ENCODE data around the gene ARL15. TPM values are rescaled to one million over a fixed set of nuclear protein-coding genes. Genes with fewer than 3 reads are reported as not detected.

The ARL15 gene
- total and polyA plus RNA-seq, 3 experiments from 2014 or later: 5.6 to 18.8 (median 6.5) TPM

GRCh38 chr5:54278979-54279717, 31.2 kb downstream of the ARL15 start:
- Mint-ChIP-seq H3K36me3 (peaks cover 8 to 19% (median 15%) of the 10 kb centered on the region in 3 donors), H3K9me3 (no peaks in the 10 kb centered on the region), H3K4me1 (peaks cover 14 to 27% (median 24%) of the 10 kb centered on the region in 3 donors), H3K4me3 (no peak overlapping the region), H3K27ac (peak overlapping the region in 1 of 8 donors; percentile 88), H3K27me3 (no peaks in the 10 kb centered on the region)
- no peak overlapping the region for H3K27ac ChIP-seq (ENCODE audit: low read depth, low read length)
- H3K27me3 ChIP-seq (ENCODE audit: insufficient read depth, low read length, poor library complexity, severe bottlenecking): no peaks in the 10 kb centered on the region
- H3K4me3 ChIP-seq (ENCODE audit: low read length): no peak overlapping the region
- no peaks in the 10 kb centered on the region for H3K4me1 ChIP-seq (ENCODE audit: insufficient read depth, low read length)
- ChIA-PET POLR2A (no interaction called here), CTCF (no interaction called here)
- H3K9me3 ChIP-seq (ENCODE audit: low read length): no peaks in the 10 kb centered on the region
- DNase-seq: no peak
- no peaks in the 10 kb centered on the region for H3K36me3 ChIP-seq (ENCODE audit: insufficient read depth, low read length)

DNA sequence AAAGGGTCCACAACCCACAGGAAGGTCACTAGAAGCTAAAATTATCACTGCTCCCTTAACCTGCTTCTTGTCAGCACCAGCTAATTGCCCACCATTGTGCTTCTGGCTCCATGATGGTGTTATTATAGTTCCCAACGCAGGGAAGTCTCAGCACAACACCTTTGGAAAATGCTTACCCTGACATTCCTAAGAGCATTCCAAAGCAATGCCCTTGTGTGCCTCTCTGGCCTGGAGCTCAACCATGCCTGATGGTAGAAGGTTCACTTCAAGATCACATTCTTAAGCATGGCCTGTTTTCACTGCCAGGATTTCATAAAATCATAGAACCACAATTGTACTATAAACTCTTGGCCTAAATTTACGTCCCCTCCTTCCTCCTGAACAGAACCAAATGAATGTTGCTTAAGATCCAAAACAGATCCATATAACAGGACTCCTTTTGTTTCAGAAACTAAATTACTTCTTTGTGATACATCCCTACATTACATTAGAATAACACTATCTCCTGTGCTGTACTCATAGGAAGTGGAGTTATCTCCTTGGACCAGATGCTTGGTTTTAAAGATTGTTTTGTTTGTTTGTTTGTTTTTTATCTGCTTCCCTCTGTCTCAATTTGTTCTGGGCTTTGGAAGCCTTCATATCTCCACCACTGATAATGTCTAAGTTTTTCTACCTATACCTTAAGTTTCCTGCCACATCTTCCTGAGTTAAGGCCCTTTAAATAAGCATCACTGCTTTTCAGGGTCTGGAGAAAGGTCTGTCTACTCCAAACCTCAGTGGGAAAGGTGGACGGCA, 32.1 kb downstream of the ARL15 start:
- no peak overlapping the region for H3K4me3 ChIP-seq (ENCODE audit: low read length)
- H3K27ac Mint-ChIP-seq: no peak overlapping the region
- ChIA-PET POLR2A (no interaction called here), CTCF (no interaction called here)
- peak overlapping the region; percentile 13 for H3K27ac ChIP-seq (ENCODE audit: low read depth, low read length)
- DNase-seq: no peak
- no peaks in the 10 kb centered on the region for H3K9me3 ChIP-seq (ENCODE audit: low read length)
- H3K4me1 ChIP-seq (ENCODE audit: insufficient read depth, low read length): no peaks in the 10 kb centered on the region
- no peaks in the 10 kb centered on the region for H3K9me3 Mint-ChIP-seq
- H3K4me3 Mint-ChIP-seq: no peak overlapping the region
- H3K36me3 ChIP-seq (ENCODE audit: insufficient read depth, low read length): no peaks in the 10 kb centered on the region
- H3K27me3 Mint-ChIP-seq: no peaks in the 10 kb centered on the region
- H3K27me3 ChIP-seq (ENCODE audit: insufficient read depth, low read length, poor library complexity, severe bottlenecking): no peaks in the 10 kb centered on the region
- peaks cover 11 to 19% (median 15%) of the 10 kb centered on the region in 3 donors for H3K36me3 Mint-ChIP-seq
- peaks cover 18 to 36% (median 29%) of the 10 kb centered on the region in 3 donors for H3K4me1 Mint-ChIP-seq

DNA sequence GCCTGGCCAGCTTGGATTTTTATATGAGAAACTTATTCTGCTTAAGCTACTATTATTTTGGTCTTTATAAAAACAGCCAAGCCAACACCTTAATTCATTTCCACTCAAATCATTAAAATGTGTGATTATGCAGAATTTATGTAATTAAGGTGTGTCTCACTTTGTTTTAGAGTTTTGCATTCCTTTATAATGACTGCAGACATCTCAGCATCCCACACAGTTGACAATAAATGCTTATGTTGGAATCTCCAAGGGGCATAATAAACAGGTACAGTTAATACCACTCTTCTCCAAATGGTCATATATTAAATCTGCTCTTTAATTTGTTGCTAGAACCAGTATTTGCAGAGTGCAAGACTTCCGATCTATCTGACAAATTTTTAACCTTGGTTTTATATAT, 34.3 kb downstream of the ARL15 start:
- H3K9me3 Mint-ChIP-seq: no peaks in the 10 kb centered on the region
- H3K27me3 Mint-ChIP-seq: no peaks in the 10 kb centered on the region
- no peaks in the 10 kb centered on the region for H3K27me3 ChIP-seq (ENCODE audit: insufficient read depth, low read length, poor library complexity, severe bottlenecking)
- H3K27ac ChIP-seq (ENCODE audit: low read depth, low read length): no peak overlapping the region
- DNase-seq: no peak
- no peak overlapping the region for H3K4me3 ChIP-seq (ENCODE audit: low read length)
- no peaks in the 10 kb centered on the region for H3K4me1 ChIP-seq (ENCODE audit: insufficient read depth, low read length)
- H3K4me3 Mint-ChIP-seq: no peak overlapping the region
- H3K36me3 ChIP-seq (ENCODE audit: insufficient read depth, low read length): no peaks in the 10 kb centered on the region
- ChIA-PET CTCF (interaction anchor here (1.7 kb wide), 1 partner anchor 18 kb away, joined by 3 read pairs; no protein-coding TSS in a partner anchor), POLR2A (no interaction called here)
- peaks cover 11 to 20% (median 15%) of the 10 kb centered on the region in 3 donors for H3K36me3 Mint-ChIP-seq
- peaks cover 18 to 42% (median 34%) of the 10 kb centered on the region in 3 donors for H3K4me1 Mint-ChIP-seq
- H3K9me3 ChIP-seq (ENCODE audit: low read length): no peaks in the 10 kb centered on the region
- no peak overlapping the region for H3K27ac Mint-ChIP-seq

- no peaks in the 10 kb centered on the region for H3K27me3 ChIP-seq (ENCODE audit: insufficient read depth, low read length, poor library complexity, severe bottlenecking)
- Mint-ChIP-seq H3K36me3 (peaks cover 11 to 18% (median 13%) of the 10 kb centered on the region in 3 donors), H3K4me3 (no peak overlapping the region), H3K9me3 (no peaks in the 10 kb centered on the region), H3K27me3 (no peaks in the 10 kb centered on the region), H3K27ac (peak overlapping the region in 1 of 8 donors; percentile 39), H3K4me1 (peaks cover 18 to 42% (median 34%) of the 10 kb centered on the region in 3 donors)
- POLR2A ChIA-PET: no interaction called here
- H3K36me3 ChIP-seq (ENCODE audit: insufficient read depth, low read length): no peaks in the 10 kb centered on the region
- H3K9me3 ChIP-seq (ENCODE audit: low read length): no peaks in the 10 kb centered on the region
- no peak overlapping the region for H3K4me3 ChIP-seq (ENCODE audit: low read length)
- no peaks in the 10 kb centered on the region for H3K4me1 ChIP-seq (ENCODE audit: insufficient read depth, low read length)
- DNase-seq: no peak
- no peak overlapping the region for H3K27ac ChIP-seq (ENCODE audit: low read depth, low read length)
- CTCF ChIA-PET: interaction anchor here (1.7 kb wide), 1 partner anchor 17 kb away, joined by 3 read pairs; no protein-coding TSS in a partner anchor
These were observed 35.0 kb downstream of the ARL15 start for GRCh38 chr5:54275361-54275760.

GRCh38 chr5:54274944-54275343, 35.4 kb downstream of the ARL15 start:
- ChIA-PET POLR2A (no interaction called here), CTCF (no interaction called here)

DNA sequence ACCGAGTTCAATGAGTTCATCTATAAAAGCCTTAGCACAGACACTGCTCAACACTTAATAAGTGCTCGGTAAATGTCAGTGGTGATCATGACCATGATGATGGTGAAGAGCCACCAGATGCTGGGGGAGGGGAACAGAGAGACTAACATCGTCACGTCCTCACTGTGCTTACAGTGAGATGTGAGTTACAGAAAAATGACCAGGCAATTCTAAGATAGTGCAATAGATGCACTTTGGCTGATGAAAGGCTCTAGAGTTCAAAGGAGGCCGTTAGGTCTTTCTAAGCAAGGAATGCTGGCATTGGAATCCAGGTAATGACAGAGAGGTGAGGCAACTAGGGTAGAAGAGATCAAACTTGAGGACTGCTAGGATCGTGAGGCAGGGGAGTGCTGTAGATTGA, 36.7 kb downstream of the ARL15 start:
- no peak for DNase-seq
- Histone ChIP-seq H3K4me3 (ENCODE audit: low read length) (no peak overlapping the region), H3K36me3 (ENCODE audit: insufficient read depth, low read length) (no peaks in the 10 kb centered on the region), H3K27ac (ENCODE audit: low read depth, low read length) (no peak overlapping the region), H3K27me3 (ENCODE audit: insufficient read depth, low read length, poor library complexity, severe bottlenecking) (no peaks in the 10 kb centered on the region), H3K9me3 (ENCODE audit: low read length) (no peaks in the 10 kb centered on the region), H3K4me1 (ENCODE audit: insufficient read depth, low read length) (no peaks in the 10 kb centered on the region)
- H3K27me3 Mint-ChIP-seq: no peaks in the 10 kb centered on the region
- H3K36me3 Mint-ChIP-seq: peaks cover 2 to 13% (median 7%) of the 10 kb centered on the region in 3 donors
- peaks cover 15 to 36% (median 34%) of the 10 kb centered on the region in 3 donors for H3K4me1 Mint-ChIP-seq
- peak overlapping the region in 1 of 7 donors; percentile 19 for H3K4me3 Mint-ChIP-seq
- no peaks in the 10 kb centered on the region for H3K9me3 Mint-ChIP-seq
- peak overlapping the region in 2 of 8 donors; percentile 31 to 75 for H3K27ac Mint-ChIP-seq
- ChIA-PET POLR2A (no interaction called here), CTCF (no interaction called here)

More at GRCh38 chr5:54274944-54275343, 35.4 kb downstream of the ARL15 start:
- Histone ChIP-seq H3K4me1 (ENCODE audit: insufficient read depth, low read length) (no peaks in the 10 kb centered on the region), H3K9me3 (ENCODE audit: low read length) (no peaks in the 10 kb centered on the region), H3K27ac (ENCODE audit: low read depth, low read length) (no peak overlapping the region), H3K36me3 (ENCODE audit: insufficient read depth, low read length) (no peaks in the 10 kb centered on the region), H3K4me3 (ENCODE audit: low read length) (no peak overlapping the region), H3K27me3 (ENCODE audit: insufficient read depth, low read length, poor library complexity, severe bottlenecking) (no peaks in the 10 kb centered on the region)
- H3K27me3 Mint-ChIP-seq: no peaks in the 10 kb centered on the region
- H3K36me3 Mint-ChIP-seq: peaks cover 8 to 14% (median 10%) of the 10 kb centered on the region in 3 donors
- no peaks in the 10 kb centered on the region for H3K9me3 Mint-ChIP-seq
- H3K4me3 Mint-ChIP-seq: no peak overlapping the region
- peaks cover 15 to 38% (median 34%) of the 10 kb centered on the region in 3 donors for H3K4me1 Mint-ChIP-seq
- peak overlapping the region in 2 of 8 donors; percentile 10 to 39 for H3K27ac Mint-ChIP-seq
- no peak for DNase-seq

- Mint-ChIP-seq H3K27me3 (no peaks in the 10 kb centered on the region), H3K9me3 (no peaks in the 10 kb centered on the region), H3K36me3 (peaks cover 2 to 7% (median 5%) of the 10 kb centered on the region in 3 donors), H3K4me3 (no peak overlapping the region), H3K27ac (no peak overlapping the region), H3K4me1 (peaks cover 11 to 27% (median 24%) of the 10 kb centered on the region in 3 donors)
- H3K9me3 ChIP-seq (ENCODE audit: low read length): no peaks in the 10 kb centered on the region
- H3K27ac ChIP-seq (ENCODE audit: low read depth, low read length): no peak overlapping the region
- H3K4me3 ChIP-seq (ENCODE audit: low read length): no peak overlapping the region
- no peaks in the 10 kb centered on the region for H3K27me3 ChIP-seq (ENCODE audit: insufficient read depth, low read length, poor library complexity, severe bottlenecking)
- ChIA-PET POLR2A (no interaction called here), CTCF (no interaction called here)
- DNase-seq: no peak
- no peaks in the 10 kb centered on the region for H3K4me1 ChIP-seq (ENCODE audit: insufficient read depth, low read length)
- H3K36me3 ChIP-seq (ENCODE audit: insufficient read depth, low read length): no peaks in the 10 kb centered on the region
These were observed 37.6 kb downstream of the ARL15 start for GRCh38 chr5:54272746-54273145.

DNA sequence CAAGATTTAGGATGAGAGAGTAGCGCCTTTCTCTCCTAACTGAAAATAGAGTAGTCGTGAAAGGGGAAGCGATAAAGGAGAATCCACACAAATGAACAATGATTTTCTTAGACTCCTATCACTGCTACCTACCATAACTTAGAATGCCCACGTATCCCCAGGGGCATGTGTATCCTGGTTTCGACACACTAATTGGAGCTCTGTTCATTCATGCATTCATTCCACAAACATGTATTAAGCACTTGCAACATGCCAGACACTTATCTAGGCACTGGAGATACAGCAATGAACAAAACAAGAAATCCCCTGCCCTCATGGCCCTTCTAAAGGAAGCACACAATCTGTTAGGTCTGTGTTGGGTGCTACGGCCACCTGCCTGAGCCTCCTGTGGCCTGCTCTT, 40.0 kb downstream of the ARL15 start:
- Histone ChIP-seq H3K9me3 (ENCODE audit: low read length) (no peaks in the 10 kb centered on the region), H3K27me3 (ENCODE audit: insufficient read depth, low read length, poor library complexity, severe bottlenecking) (no peaks in the 10 kb centered on the region), H3K27ac (ENCODE audit: low read depth, low read length) (no peak overlapping the region), H3K4me3 (ENCODE audit: low read length) (no peak overlapping the region), H3K36me3 (ENCODE audit: insufficient read depth, low read length) (no peaks in the 10 kb centered on the region), H3K4me1 (ENCODE audit: insufficient read depth, low read length) (no peaks in the 10 kb centered on the region)
- peaks cover 11 to 23% (median 22%) of the 10 kb centered on the region in 3 donors for H3K4me1 Mint-ChIP-seq
- no peak overlapping the region for H3K4me3 Mint-ChIP-seq
- H3K36me3 Mint-ChIP-seq: peaks cover 2 to 6% (median 5%) of the 10 kb centered on the region in 3 donors
- no peak for DNase-seq
- H3K27me3 Mint-ChIP-seq: no peaks in the 10 kb centered on the region
- CTCF ChIA-PET: no interaction called here
- POLR2A ChIA-PET: no interaction called here
- no peaks in the 10 kb centered on the region for H3K9me3 Mint-ChIP-seq
- no peak overlapping the region for H3K27ac Mint-ChIP-seq

All from CD8-positive, alpha-beta memory T cell (primary cell).